ENCODE data around the gene TMEM38B. TPM values are rescaled to one million over a fixed set of nuclear protein-coding genes. Genes with fewer than 3 reads are reported as not detected.

Gene TMEM38B
- total and polyA plus RNA-seq, 2 of the 8 experiments (the other 6 are each of a cell fraction or from before 2014, with no cell fraction given): 10.6 to 12.4 TPM

DNA sequence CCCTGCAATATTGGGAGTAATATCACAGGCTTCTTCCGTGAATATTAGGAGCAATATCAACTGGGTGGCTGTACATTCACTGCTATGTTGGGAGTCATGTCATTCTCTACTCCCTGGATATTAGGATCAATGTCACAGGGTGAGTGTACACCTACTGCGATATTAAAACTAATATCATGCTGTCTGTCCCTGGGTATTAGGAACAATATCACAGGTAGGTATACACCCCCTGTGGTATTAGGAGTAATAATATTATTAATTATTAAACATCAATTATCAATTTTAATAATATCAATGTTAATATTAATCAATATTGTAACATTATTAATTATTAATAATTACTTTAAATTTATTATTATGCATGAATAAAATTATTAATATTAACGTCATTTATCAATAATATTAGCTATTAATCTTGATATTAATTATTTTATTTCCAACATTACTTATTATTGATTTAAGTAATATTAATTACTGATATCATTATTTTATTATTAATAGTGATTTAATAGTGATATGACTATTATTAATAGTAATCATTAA, 121.9 kb downstream of the TMEM38B start:
- no peak overlapping the region for H2BK5ac ChIP-seq (ENCODE audit: low read depth, low read length)
- no peak overlapping the region for H3K18ac ChIP-seq (ENCODE audit: extremely low read depth, low read length)
- H2BK120ac ChIP-seq (replicated peaks; ENCODE audit: low read depth, low read length): no peak overlapping the region
- no peaks in the 10 kb centered on the region for H3K27me3 ChIP-seq (replicated peaks in 1 of 4; ENCODE audit: control insufficient read depth in 3 of 4, extremely low read depth in 1 of 4, insufficient read depth in 3 of 4, low read length in 3 of 4)
- H3K79me1 ChIP-seq (ENCODE audit: low read depth, low read length): no peaks in the 10 kb centered on the region
- DNase-seq (ENCODE audit: low read depth in 1 of 2, low spot score in 2 of 2): no peak
- no peak overlapping the region for H3K9ac ChIP-seq (replicated peaks in 1 of 4; ENCODE audit: extremely low read depth in 1 of 4, low read depth in 3 of 4, low read length in 3 of 4)
- no peak overlapping the region for H3K4me3 ChIP-seq (ENCODE audit: extremely low read depth in 1 of 4, insufficient read depth in 2 of 4, low read depth in 3 of 4, low read length in 4 of 4)
- H3K4ac ChIP-seq (replicated peaks; ENCODE audit: insufficient read length, low read depth, low read length): no peak overlapping the region
- H3K4me2 ChIP-seq (ENCODE audit: insufficient read depth in 1 of 2, low read depth in 2 of 2, low read length in 2 of 2): no peak overlapping the region
- no peaks in the 10 kb centered on the region for H3K36me3 ChIP-seq (ENCODE audit: control insufficient read depth in 2 of 4, insufficient read depth in 4 of 4, low read length in 3 of 4)
- no peaks in the 10 kb centered on the region; a peak in 2 of 4 replicates for H3K9me3 ChIP-seq (ENCODE audit: insufficient read depth in 2 of 2, low read depth in 1 of 2, low read length in 1 of 2)
- CTCF ChIA-PET (ENCODE audit: partially characterized antibody): no interaction called here
- H4K8ac ChIP-seq (ENCODE audit: extremely low read depth, insufficient read depth, low read length): no peak overlapping the region
- no peaks in the 10 kb centered on the region for H4K20me1 ChIP-seq (replicated peaks in 1 of 2; ENCODE audit: control insufficient read depth in 1 of 2, insufficient read depth in 2 of 2, low read length in 2 of 2)
- no peak for FAIRE-seq
- no peak overlapping the region for H4K91ac ChIP-seq (replicated peaks; ENCODE audit: insufficient read length, low read length)
- H2BK15ac ChIP-seq (ENCODE audit: low read length): no peak overlapping the region
- H2AK5ac ChIP-seq (ENCODE audit: low read depth, low read length): no peak overlapping the region
- no peak overlapping the region for H2BK12ac ChIP-seq (ENCODE audit: low read depth, low read length)
- H3K14ac ChIP-seq (ENCODE audit: insufficient read length): no peak overlapping the region
- no peaks in the 10 kb centered on the region for H3K4me1 ChIP-seq (replicated peaks in 1 of 4; ENCODE audit: control insufficient read depth in 3 of 4, insufficient read depth in 4 of 4, low read length in 3 of 4)
- whole genome bisulfite sequencing, 2 experiments (ENCODE audit: extremely low coverage in 1 of 2, insufficient coverage in 1 of 2, insufficient read length in 1 of 2, insufficient replicate concordance in 2 of 2, low coverage in 1 of 2, low lambda C conversion rate in 2 of 2, missing lambda C conversion rate in 1 of 2): 87% methylated on average over 3 of the region's 3 CpGs; no CpG with 5 or more reads in 1 of the 2 experiments
- H3K79me2 ChIP-seq (ENCODE audit: control insufficient read depth in 1 of 2, insufficient read depth in 2 of 2, low read length in 2 of 2): no peaks in the 10 kb centered on the region
- POLR2A ChIA-PET (ENCODE audit: partially characterized antibody): no interaction called here
- no peak overlapping the region for H2AFZ ChIP-seq (ENCODE audit: low read length)
- H3K56ac ChIP-seq (replicated peaks; ENCODE audit: insufficient read length, low read depth, low read length): no peak overlapping the region
- no peak overlapping the region for H2BK20ac ChIP-seq (ENCODE audit: low read length)
- H3K23ac ChIP-seq (ENCODE audit: insufficient read length): no peak overlapping the region
- H4K5ac ChIP-seq (ENCODE audit: insufficient read length, low read depth, low read length): no peak overlapping the region
- no peaks in the 10 kb centered on the region for H3K23me2 ChIP-seq (ENCODE audit: low read depth, low read length)
- no peak overlapping the region for H3K27ac ChIP-seq (ENCODE audit: low read depth, low read length)
- TF ChIP-seq NRF1 (IDR thresholded peaks at IDR 0.05; ENCODE audit: low read depth, low read length): no peak
- no peak for TF ChIP-seq SP2 (IDR thresholded peaks at IDR 0.05; ENCODE audit: low read length)
- TF ChIP-seq ATF2 (IDR thresholded peaks at IDR 0.05; ENCODE audit: low read length): no peak
